A673 (cell line): ENCODE measurements around the gene ADRB2. TPM values are rescaled to one million over a fixed set of nuclear protein-coding genes. Genes with fewer than 3 reads are reported as not detected.

Source experiments
- Bru-seq: library from RNA; stranded (reverse); fragments of 400-500 nt; gene quantifications from one replicate; lab custom pipeline; 2021; lab: Mats Ljungman, UMichigan
- BruChase-seq, 2 experiments: library from RNA; stranded (reverse); fragments of 400-500 nt; gene quantifications; one replicate each; lab custom pipeline; 2021; lab: Mats Ljungman, UMichigan
- BruUV-seq: library from RNA; stranded (reverse); fragments of 400-500 nt; replicated peaks from 2 replicates; lab custom pipeline; 2021; lab: Mats Ljungman, UMichigan
- CTCF ChIA-PET: fragments of 300-600 bp; sonication (Branson Sonifier 250); formaldehyde crosslinking; loops from one replicate; lab custom pipeline; 2022; ENCODE audit warnings: antibody characterized with exemption; lab: Charles Lee
- POLR2A ChIA-PET: fragments of 300-600 bp; sonication (Branson Sonifier 250); formaldehyde crosslinking; loops from one replicate; lab custom pipeline; 2022; ENCODE audit warnings: antibody characterized with exemption; ENCODE audit not compliant: low non-redundant PET; lab: Charles Lee
- DNase-seq: peaks from one replicate; pipeline ENCODE4 v3.0.0-alpha.2; 2015; ENCODE audit warnings: low spot score
- H3K27ac ChIP-seq: fragments of 200-600 bp; sonication (generic); 2 replicates; pipeline ENCODE4 v1.5.1; 2016; ENCODE audit warnings: mixed run types, low read depth, mild to moderate bottlenecking, mixed read lengths, antibody characterized with exemption, low read length; ENCODE audit not compliant: poor library complexity, severe bottlenecking
- H3K27me3 ChIP-seq: fragments of 200-600 bp; sonication (generic); replicated peaks from 2 replicates; pipeline ENCODE4 v1.6.1; 2017; ENCODE audit warnings: mixed run types, low read depth, mild to moderate bottlenecking, mixed read lengths, antibody characterized with exemption, low read length; ENCODE audit not compliant: insufficient read depth, poor library complexity
- H3K36me3 ChIP-seq: fragments of 200-600 bp; sonication (generic); 2 replicates; pipeline ENCODE4 v1.6.1; 2016; ENCODE audit warnings: mixed run types, mild to moderate bottlenecking, mixed read lengths, antibody characterized with exemption, low read length; ENCODE audit not compliant: insufficient read depth, poor library complexity, severe bottlenecking
- H3K4me1 ChIP-seq: fragments of 200-600 bp; sonication (generic); 2 replicates; pipeline ENCODE4 v1.6.1; 2017; ENCODE audit warnings: mixed run types, mild to moderate bottlenecking, mixed read lengths, antibody characterized with exemption, low read length; ENCODE audit not compliant: insufficient read depth, poor library complexity, severe bottlenecking
- H3K4me3 ChIP-seq: fragments of 200-600 bp; sonication (generic); 2 replicates; pipeline ENCODE4 v1.5.1; 2016; ENCODE audit warnings: low read depth, mixed run types, mild to moderate bottlenecking, mixed read lengths, low read length; ENCODE audit not compliant: poor library complexity, severe bottlenecking
- H3K9me3 ChIP-seq: fragments of 200-600 bp; sonication (generic); 2 replicates; pipeline ENCODE4 v1.6.1; 2016; ENCODE audit warnings: mixed run types, low read depth, mild to moderate bottlenecking, mixed read lengths, antibody characterized with exemption, low read length; ENCODE audit not compliant: poor library complexity, severe bottlenecking
- CTCF ChIP-seq: fragments of 300-800, 200-600 bp; sonication (generic); conservative IDR thresholded peaks from 2 replicates; pipeline ENCODE4 v1.5.1; 2017; ENCODE audit warnings: low read depth, mild to moderate bottlenecking, antibody characterized with exemption, low read length, moderate library complexity, mixed read lengths
- EZH2 ChIP-seq: fragments of 200-600 bp; sonication (generic); IDR thresholded peaks from 2 replicates; pipeline ENCODE4 v1.6.1; 2017; ENCODE audit warnings: borderline replicate concordance, low read depth, mild to moderate bottlenecking, mixed read lengths, antibody characterized with exemption, low read length; ENCODE audit not compliant: poor library complexity, severe bottlenecking
- intact Hi-C: fragments of 100-400 bp; cut with micrococcal nuclease; formaldehyde crosslinking; loops from one replicate; pipeline ENCODE4 v1.10.0; 2022; ENCODE audit not compliant: unreplicated experiment
- long read RNA-seq: library from polyadenylated mRNA; stranded (forward); transcript quantifications from one replicate; pipeline ENCODE4 v2.0.0, GENCODE V29; 2022
- total RNA-seq: library from RNA; stranded (reverse); gene quantifications from 2 replicates; pipeline ENCODE4 v1.2.3, GENCODE V29; 2021

Gene ADRB2
- not detected in 2 replicates for total RNA-seq
- Bru-seq, nascent RNA = percentile 15 among the genes with signal in this experiment
- percentile 19 among the genes with signal in this experiment for BruChase-seq, experiment 1, labeled RNA remaining after a 2-hour chase
- BruChase-seq, experiment 2, labeled RNA remaining after a 6-hour chase = not detected
- long read RNA-seq = 0 reads

DNA sequence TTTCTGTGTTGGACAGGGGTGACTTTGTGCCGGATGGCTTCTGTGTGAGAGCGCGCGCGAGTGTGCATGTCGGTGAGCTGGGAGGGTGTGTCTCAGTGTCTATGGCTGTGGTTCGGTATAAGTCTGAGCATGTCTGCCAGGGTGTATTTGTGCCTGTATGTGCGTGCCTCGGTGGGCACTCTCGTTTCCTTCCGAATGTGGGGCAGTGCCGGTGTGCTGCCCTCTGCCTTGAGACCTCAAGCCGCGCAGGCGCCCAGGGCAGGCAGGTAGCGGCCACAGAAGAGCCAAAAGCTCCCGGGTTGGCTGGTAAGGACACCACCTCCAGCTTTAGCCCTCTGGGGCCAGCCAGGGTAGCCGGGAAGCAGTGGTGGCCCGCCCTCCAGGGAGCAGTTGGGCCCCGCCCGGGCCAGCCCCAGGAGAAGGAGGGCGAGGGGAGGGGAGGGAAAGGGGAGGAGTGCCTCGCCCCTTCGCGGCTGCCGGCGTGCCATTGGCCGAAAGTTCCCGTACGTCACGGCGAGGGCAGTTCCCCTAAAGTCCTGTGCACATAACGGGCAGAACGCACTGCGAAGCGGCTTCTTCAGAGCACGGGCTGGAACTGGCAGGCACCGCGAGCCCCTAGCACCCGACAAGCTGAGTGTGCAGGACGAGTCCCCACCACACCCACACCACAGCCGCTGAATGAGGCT is at the start of gene ADRB2:
ADRB2 (plus strand) TSS at position 559 of the 686 bp plus-strand sequence. CDS start 221 bp downstream, outside the sequence.
- no TSS peak for BruUV-seq
- H3K36me3 ChIP-seq = no peaks in the 10 kb centered on the region
- H3K27me3 ChIP-seq = peaks cover 57% of the 10 kb centered on the region
- DNase-seq = peak; percentile 87
- intact Hi-C loops = loop anchor here (10.0 kb wide), 2 partner anchors 169 to 289 kb away; no protein-coding TSS in a partner anchor
- H3K27ac ChIP-seq = no peak within 1 kb of the TSS
- POLR2A ChIA-PET = no interaction called here
- peaks cover 4% of the 10 kb centered on the region for H3K4me1 ChIP-seq
- H3K4me3 ChIP-seq = peak within 1 kb of the TSS; percentile 41
- CTCF ChIA-PET = no interaction called here
- no peak for TF ChIP-seq EZH2
- TF ChIP-seq CTCF = no peak
- no peaks in the 10 kb centered on the region for H3K9me3 ChIP-seq

GRCh38 chr5:148776780-148777179 is 49.6 kb upstream of the ADRB2 start:
- no peak overlapping the region for H3K4me3 ChIP-seq
- CTCF ChIA-PET = interaction anchor here (0.7 kb wide), 1 partner anchor 618 kb away, joined by 4 read pairs; no protein-coding TSS in a partner anchor
- no peak overlapping the region for H3K27ac ChIP-seq
- no TSS peak for BruUV-seq
- H3K27me3 ChIP-seq = peaks cover 26% of the 10 kb centered on the region
- no peaks in the 10 kb centered on the region for H3K36me3 ChIP-seq
- TF ChIP-seq EZH2 (no peak), CTCF (no peak)
- no peaks in the 10 kb centered on the region for H3K9me3 ChIP-seq
- intact Hi-C loops = no loop called here
- no peaks in the 10 kb centered on the region for H3K4me1 ChIP-seq
- DNase-seq = peak; percentile 7
- POLR2A ChIA-PET = no interaction called here

DNA sequence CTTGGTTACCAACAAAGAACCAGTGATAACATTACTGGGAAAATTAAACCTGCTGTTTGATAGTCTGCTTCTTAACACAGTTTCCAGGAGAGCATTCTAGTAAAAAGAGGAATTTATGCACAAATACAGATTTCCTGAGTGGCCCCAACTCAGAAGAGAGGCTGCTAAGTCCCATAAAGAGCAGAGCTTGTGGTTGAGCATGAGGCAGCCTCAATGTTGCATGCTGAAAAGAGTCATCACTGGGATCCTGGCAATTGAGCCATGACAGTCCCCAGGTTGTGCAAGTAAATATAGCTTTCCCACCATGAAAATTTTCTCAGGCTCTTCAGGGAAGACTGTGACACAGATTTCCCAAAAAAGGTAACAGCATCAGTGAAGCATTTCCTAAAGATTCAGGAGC is 47.5 kb upstream of the ADRB2 start:
- H3K27ac ChIP-seq = no peak overlapping the region
- no peak for DNase-seq
- no peaks in the 10 kb centered on the region for H3K36me3 ChIP-seq
- H3K27me3 ChIP-seq = peaks cover 15% of the 10 kb centered on the region
- no peaks in the 10 kb centered on the region for H3K4me1 ChIP-seq
- no TSS peak for BruUV-seq
- no peak for TF ChIP-seq CTCF
- ChIA-PET CTCF (no interaction called here), POLR2A (no interaction called here)
- intact Hi-C loops = no loop called here
- H3K9me3 ChIP-seq = no peaks in the 10 kb centered on the region
- no peak overlapping the region for H3K4me3 ChIP-seq
